UCSD-AML1 (cell line): ENCODE measurements around the gene RAPGEF4.
A peak's percentile ranks its signal among the peaks of the same experiment; 100 is the strongest.

ENCODE experiments used
- DNase-seq: peaks from one replicate; lab custom pipeline; 2025; ENCODE audit not compliant: unreplicated experiment; lab: John Stamatoyannopoulos, UW

Gene RAPGEF4

GRCh38 chr2:173056705-173057364 lies 321.2 kb downstream of the RAPGEF4 start:
- no peak for DNase-seq

GRCh38 chr2:173058097-173058496 lies 322.5 kb downstream of the RAPGEF4 start:
- DNase-seq, result no peak

- no peak for DNase-seq
These were observed 323.0 kb downstream of the RAPGEF4 start for GRCh38 chr2:173058673-173059072.

GRCh38 chr2:173059292-173059691 lies 323.6 kb downstream of the RAPGEF4 start:
- DNase-seq, result no peak

- no peak for DNase-seq
These were observed 324.4 kb downstream of the RAPGEF4 start for GRCh38 chr2:173059971-173060461.

- no peak for DNase-seq
These were observed 327.2 kb downstream of the RAPGEF4 start for GRCh38 chr2:173062801-173063200.

- no peak for DNase-seq
These were observed 328.6 kb downstream of the RAPGEF4 start for GRCh38 chr2:173064151-173064805.

- DNase-seq, result no peak
These were observed 331.4 kb downstream of the RAPGEF4 start for GRCh38 chr2:173066887-173067676.

GRCh38 chr2:173075056-173075780 lies 339.6 kb downstream of the RAPGEF4 start:
- no peak for DNase-seq

GRCh38 chr2:173075781-173076580 lies 340.3 kb downstream of the RAPGEF4 start, which contains the start of gene MAP3K20:
Gene MAP3K20, plus strand, starts transcription at chr2:173075846. Its CDS starts 15,186 bp downstream, at chr2:173091032.
- peak; percentile 77 for DNase-seq

GRCh38 chr2:173076581-173077345 lies 341.1 kb downstream of the RAPGEF4 start:
- peak; percentile 75 for DNase-seq

GRCh38 chr2:173077506-173078177 lies 342.0 kb downstream of the RAPGEF4 start:
- DNase-seq, result no peak

- no peak for DNase-seq
These were observed 343.5 kb downstream of the RAPGEF4 start for GRCh38 chr2:173079141-173079540.

GRCh38 chr2:173079973-173080860 lies 344.6 kb downstream of the RAPGEF4 start:
- no peak for DNase-seq

GRCh38 chr2:173086518-173087213 lies 351.0 kb downstream of the RAPGEF4 start:
- DNase-seq, result no peak

GRCh38 chr2:173087214-173087581 lies 351.6 kb downstream of the RAPGEF4 start:
- DNase-seq, result no peak

- no peak for DNase-seq
These were observed 352.3 kb downstream of the RAPGEF4 start for GRCh38 chr2:173087793-173088496.
